ENCODE measurements around the gene DNAJB9.

DNAJB9 gene

GRCh38 chr7:108581655-108582491, 12.2 kb downstream of the DNAJB9 start:
- H3K9me3 Mint-ChIP-seq: peaks cover 0 to 6% of the 10 kb centered on the region in 2 donors
- peaks cover 0 to 3% of the 10 kb centered on the region in 2 donors for H3K4me1 Mint-ChIP-seq
- H3K27me3 Mint-ChIP-seq: peaks cover 5 to 11% of the 10 kb centered on the region in 2 donors
- H3K36me3 Mint-ChIP-seq: peaks cover 22% of the 10 kb centered on the region in 2 donors
- no peak overlapping the region for H3K27ac Mint-ChIP-seq
- ATAC-seq (replicated peaks) (no peak), DNase-seq (no peak)
- H3K4me3 Mint-ChIP-seq: no peak overlapping the region

GRCh38 chr7:108584211-108584610, 14.5 kb downstream of the DNAJB9 start:
- peaks cover 12 to 13% of the 10 kb centered on the region in 2 donors for H3K36me3 Mint-ChIP-seq
- H3K27me3 Mint-ChIP-seq: peaks cover 5 to 11% of the 10 kb centered on the region in 2 donors
- no peaks in the 10 kb centered on the region for H3K4me1 Mint-ChIP-seq
- peaks cover 0 to 4% of the 10 kb centered on the region in 2 donors for H3K9me3 Mint-ChIP-seq
- H3K4me3 Mint-ChIP-seq: no peak overlapping the region
- no peak overlapping the region for H3K27ac Mint-ChIP-seq
- DNase-seq (no peak), ATAC-seq (replicated peaks) (no peak)

- DNase-seq: no peak
- no peaks in the 10 kb centered on the region for H3K36me3 Mint-ChIP-seq
- no peaks in the 10 kb centered on the region for H3K9me3 Mint-ChIP-seq
- no peak for ATAC-seq (replicated peaks)
- H3K27ac Mint-ChIP-seq: no peak overlapping the region
- peaks cover 8 to 11% of the 10 kb centered on the region in 2 donors for H3K27me3 Mint-ChIP-seq
- H3K4me1 Mint-ChIP-seq: no peaks in the 10 kb centered on the region
- H3K4me3 Mint-ChIP-seq: no peak overlapping the region
These were observed 16.2 kb downstream of the DNAJB9 start for GRCh38 chr7:108585843-108586242.

GRCh38 chr7:108586274-108586710, 16.6 kb downstream of the DNAJB9 start:
- Mint-ChIP-seq H3K36me3 (no peaks in the 10 kb centered on the region), H3K4me1 (no peaks in the 10 kb centered on the region), H3K9me3 (no peaks in the 10 kb centered on the region), H3K27ac (no peak overlapping the region), H3K4me3 (no peak overlapping the region), H3K27me3 (peaks cover 8 to 11% of the 10 kb centered on the region in 2 donors)
- ATAC-seq (replicated peaks) (no peak), DNase-seq (no peak)

GRCh38 chr7:108589199-108589598, 19.5 kb downstream of the DNAJB9 start:
- DNase-seq (no peak), ATAC-seq (replicated peaks) (no peak)
- H3K36me3 Mint-ChIP-seq: peaks cover 0 to 4% of the 10 kb centered on the region in 2 donors
- no peaks in the 10 kb centered on the region for H3K4me1 Mint-ChIP-seq
- no peak overlapping the region for H3K27ac Mint-ChIP-seq
- H3K4me3 Mint-ChIP-seq: no peak overlapping the region
- H3K27me3 Mint-ChIP-seq: peaks cover 8 to 11% of the 10 kb centered on the region in 2 donors
- H3K9me3 Mint-ChIP-seq: no peaks in the 10 kb centered on the region

GRCh38 chr7:108589874-108590273, 20.2 kb downstream of the DNAJB9 start:
- peaks cover 0 to 4% of the 10 kb centered on the region in 2 donors for H3K36me3 Mint-ChIP-seq
- H3K4me1 Mint-ChIP-seq: no peaks in the 10 kb centered on the region
- H3K9me3 Mint-ChIP-seq: no peaks in the 10 kb centered on the region
- H3K27ac Mint-ChIP-seq: no peak overlapping the region
- DNase-seq (no peak), ATAC-seq (replicated peaks) (peak; percentile 14 to 45)
- H3K27me3 Mint-ChIP-seq: peaks cover 8 to 13% of the 10 kb centered on the region in 2 donors
- H3K4me3 Mint-ChIP-seq: no peak overlapping the region

GRCh38 chr7:108590606-108591005, 20.9 kb downstream of the DNAJB9 start:
- peaks cover 8 to 16% of the 10 kb centered on the region in 2 donors for H3K27me3 Mint-ChIP-seq
- ATAC-seq (replicated peaks) (no peak), DNase-seq (no peak)
- H3K9me3 Mint-ChIP-seq: no peaks in the 10 kb centered on the region
- H3K4me1 Mint-ChIP-seq: no peaks in the 10 kb centered on the region
- no peak overlapping the region for H3K4me3 Mint-ChIP-seq
- H3K27ac Mint-ChIP-seq: no peak overlapping the region
- H3K36me3 Mint-ChIP-seq: peaks cover 0 to 4% of the 10 kb centered on the region in 2 donors

- Mint-ChIP-seq H3K9me3 (no peaks in the 10 kb centered on the region), H3K4me3 (no peak overlapping the region), H3K36me3 (peaks cover 0 to 4% of the 10 kb centered on the region in 2 donors), H3K4me1 (no peaks in the 10 kb centered on the region), H3K27ac (no peak overlapping the region), H3K27me3 (peaks cover 4 to 7% of the 10 kb centered on the region in 2 donors)
- no peak for DNase-seq
- no peak for ATAC-seq (replicated peaks)
These were observed 23.1 kb downstream of the DNAJB9 start for GRCh38 chr7:108592646-108593201.

- no peak for ATAC-seq (replicated peaks)
- Mint-ChIP-seq H3K27me3 (peaks cover 11 to 22% of the 10 kb centered on the region in 2 donors), H3K27ac (no peak overlapping the region)
These were observed 26.9 kb downstream of the DNAJB9 start for GRCh38 chr7:108596560-108596959.

GRCh38 chr7:108598153-108598552, 28.5 kb downstream of the DNAJB9 start:
- ATAC-seq (replicated peaks): no peak
- no peak overlapping the region for H3K27ac Mint-ChIP-seq
- H3K27me3 Mint-ChIP-seq: peaks cover 13 to 22% of the 10 kb centered on the region in 2 donors
- no peaks in the 10 kb centered on the region for H3K9me3 Mint-ChIP-seq
- no peaks in the 10 kb centered on the region for H3K36me3 Mint-ChIP-seq
- H3K4me1 Mint-ChIP-seq: peaks cover 0 to 2% of the 10 kb centered on the region in 2 donors
- DNase-seq: no peak
- H3K4me3 Mint-ChIP-seq: no peak overlapping the region

More at GRCh38 chr7:108596560-108596959, 26.9 kb downstream of the DNAJB9 start:
- Mint-ChIP-seq H3K4me3 (no peak overlapping the region), H3K4me1 (no peaks in the 10 kb centered on the region), H3K9me3 (no peaks in the 10 kb centered on the region), H3K36me3 (peaks cover 0 to 2% of the 10 kb centered on the region in 2 donors)
- no peak for DNase-seq

GRCh38 chr7:108598914-108599580, 29.4 kb downstream of the DNAJB9 start:
- Mint-ChIP-seq H3K4me1 (peaks cover 0 to 4% of the 10 kb centered on the region in 2 donors), H3K27me3 (peaks cover 15 to 22% of the 10 kb centered on the region in 2 donors), H3K27ac (no peak overlapping the region), H3K9me3 (no peaks in the 10 kb centered on the region), H3K4me3 (no peak overlapping the region), H3K36me3 (no peaks in the 10 kb centered on the region)
- no peak for ATAC-seq (replicated peaks)
- no peak for DNase-seq

GRCh38 chr7:108600399-108600798, 30.7 kb downstream of the DNAJB9 start:
- Mint-ChIP-seq H3K9me3 (no peaks in the 10 kb centered on the region), H3K27me3 (peaks cover 15 to 17% of the 10 kb centered on the region in 2 donors), H3K27ac (no peak overlapping the region), H3K36me3 (no peaks in the 10 kb centered on the region), H3K4me1 (peaks cover 0 to 4% of the 10 kb centered on the region in 2 donors), H3K4me3 (no peak overlapping the region)
- no peak for DNase-seq
- no peak for ATAC-seq (replicated peaks)

- Mint-ChIP-seq H3K4me1 (peaks cover 0 to 4% of the 10 kb centered on the region in 2 donors), H3K36me3 (no peaks in the 10 kb centered on the region), H3K27ac (no peak overlapping the region), H3K27me3 (peaks cover 19 to 21% of the 10 kb centered on the region in 2 donors), H3K9me3 (no peaks in the 10 kb centered on the region), H3K4me3 (no peak overlapping the region)
- no peak for DNase-seq
- no peak for ATAC-seq (replicated peaks)
These were observed 34.1 kb downstream of the DNAJB9 start for GRCh38 chr7:108603656-108604306.
